Neural progenitor cell (in vitro differentiated cells): Measurements from ENCODE around the gene LRRC10. TPM values are rescaled to one million over a fixed set of nuclear protein-coding genes. Genes with fewer than 3 reads are reported as not detected.

Experiments
- DNase-seq: peaks from one replicate; pipeline ENCODE4 v3.0.0-alpha.2; 2016; ENCODE audit warnings: low spot score
- H2AFZ ChIP-seq: fragments of 200-600 bp; sonication (generic); replicated peaks from 2 replicates; pipeline ENCODE4 v1.6.1; 2016; ENCODE audit warnings: antibody characterized with exemption
- H3F3A ChIP-seq: fragments of 200-600 bp; sonication (generic); 2 replicates; pipeline ENCODE4 v1.6.1; 2016; ENCODE audit warnings: antibody characterized with exemption, low read depth
- H3K27ac ChIP-seq: fragments of 200-600 bp; sonication (generic); 2 replicates; pipeline ENCODE4 v1.5.1; 2016; ENCODE audit warnings: mild to moderate bottlenecking
- H3K27me3 ChIP-seq: fragments of 200-600 bp; sonication (generic); 2 replicates; pipeline ENCODE4 v1.6.1; 2016; ENCODE audit warnings: mild to moderate bottlenecking, moderate library complexity
- H3K36me3 ChIP-seq: fragments of 200-600 bp; sonication (generic); 2 replicates; pipeline ENCODE4 v1.5.1; 2016
- H3K4me1 ChIP-seq: fragments of 200-600 bp; sonication (generic); 2 replicates; pipeline ENCODE4 v1.6.1; 2016; ENCODE audit warnings: mixed run types
- H3K4me2 ChIP-seq: fragments of 200-600 bp; sonication (generic); 2 replicates; pipeline ENCODE4 v1.6.1; 2016
- H3K4me3 ChIP-seq: fragments of 200-600 bp; sonication (generic); 2 replicates; pipeline ENCODE4 v1.5.1; 2016
- H3K79me2 ChIP-seq: fragments of 200-600 bp; sonication (generic); 2 replicates; pipeline ENCODE4 v1.6.1; 2016; ENCODE audit warnings: low read depth
- H3K9ac ChIP-seq: fragments of 200-600 bp; sonication (generic); 2 replicates; pipeline ENCODE4 v1.6.1; 2016
- H3K9me3 ChIP-seq: fragments of 200-600 bp; sonication (generic); 2 replicates; pipeline ENCODE4 v1.5.1; 2016; ENCODE audit warnings: low read depth
- H4K20me1 ChIP-seq: fragments of 200-600 bp; sonication (generic); 2 replicates; pipeline ENCODE4 v1.6.1; 2016; ENCODE audit warnings: low read depth
- H3K27ac Mint-ChIP-seq: 3 replicates; pipeline ENCODE4 v1.8.0; 2021; ENCODE audit warnings: mixed read lengths
- H3K27me3 Mint-ChIP-seq: 2 replicates; pipeline ENCODE4 v1.8.0; 2022; ENCODE audit warnings: low read depth, mild to moderate bottlenecking, inconsistent platforms, moderate library complexity, mixed read lengths; ENCODE audit not compliant: insufficient read depth
- H3K36me3 Mint-ChIP-seq: 3 replicates; pipeline ENCODE4 v1.8.0; 2021; ENCODE audit warnings: mixed read lengths
- H3K4me1 Mint-ChIP-seq: 3 replicates; pipeline ENCODE4 v1.8.0; 2021; ENCODE audit warnings: mixed read lengths
- H3K4me3 Mint-ChIP-seq: 3 replicates; pipeline ENCODE4 v1.8.0; 2021; ENCODE audit warnings: mild to moderate bottlenecking, moderate library complexity, mixed read lengths
- H3K9me3 Mint-ChIP-seq: 3 replicates; pipeline ENCODE4 v1.8.0; 2020; ENCODE audit warnings: mixed read lengths
- CTCF ChIP-seq: fragments of 200-600 bp; sonication (generic); IDR thresholded peaks from 2 replicates; pipeline ENCODE4 v1.5.1; 2017; ENCODE audit warnings: antibody characterized with exemption, mild to moderate bottlenecking
- EZH2 ChIP-seq: fragments of 200-600 bp; sonication (generic); IDR thresholded peaks from 2 replicates; pipeline ENCODE4 v1.6.1; 2017; ENCODE audit warnings: antibody characterized with exemption, mild to moderate bottlenecking, moderate library complexity
- EZH2phosphoT487 ChIP-seq: fragments of 200-600 bp; sonication (generic); IDR thresholded peaks from 2 replicates; pipeline ENCODE4 v1.6.1; 2017; ENCODE audit warnings: antibody characterized with exemption
- total RNA-seq: library from RNA; depleted of rRNA; stranded (reverse); fragments of >200 nt; gene quantifications from 2 replicates; pipeline ENCODE4 v1.2.3, GENCODE V29; 2015; ENCODE audit warnings: low replicate concordance

LRRC10 gene
- total RNA-seq, 1 donor from 2014 or later = not detected

- H3K9me3 Mint-ChIP-seq = no peaks in the 10 kb centered on the region
Measured at GRCh38 chr12:69645031-69645430, 34.3 kb upstream of the LRRC10 start.

GRCh38 chr12:69644511-69644910 is 33.8 kb upstream of the LRRC10 start:
- H3F3A ChIP-seq = no peaks in the 10 kb centered on the region
- no peaks in the 10 kb centered on the region for H3K36me3 Mint-ChIP-seq
- no peaks in the 10 kb centered on the region for H3K27me3 ChIP-seq
- peaks cover 2% of the 10 kb centered on the region for H3K27me3 Mint-ChIP-seq
- H3K27ac Mint-ChIP-seq = no peak overlapping the region
- no peaks in the 10 kb centered on the region for H3K79me2 ChIP-seq
- H3K9me3 ChIP-seq = no peaks in the 10 kb centered on the region
- H3K27ac ChIP-seq = no peak overlapping the region
- no peak overlapping the region for H3K9ac ChIP-seq
- H3K4me1 Mint-ChIP-seq = no peaks in the 10 kb centered on the region
- no peak overlapping the region for H3K4me3 ChIP-seq
- no peaks in the 10 kb centered on the region for H3K9me3 Mint-ChIP-seq
- no peaks in the 10 kb centered on the region for H3K4me1 ChIP-seq
- no peak overlapping the region for H3K4me2 ChIP-seq
- H3K36me3 ChIP-seq = no peaks in the 10 kb centered on the region
- no peak overlapping the region for H2AFZ ChIP-seq
- no peak overlapping the region for H3K4me3 Mint-ChIP-seq
- no peak for TF ChIP-seq EZH2phosphoT487
- no peak for TF ChIP-seq EZH2
- no peak for TF ChIP-seq CTCF
- H4K20me1 ChIP-seq = no peaks in the 10 kb centered on the region
- no peak for DNase-seq

More at GRCh38 chr12:69645031-69645430, 34.3 kb upstream of the LRRC10 start:
- Histone ChIP-seq H3K9ac (no peak overlapping the region), H3K4me3 (no peak overlapping the region), H3K4me1 (no peaks in the 10 kb centered on the region), H2AFZ (no peak overlapping the region), H4K20me1 (no peaks in the 10 kb centered on the region), H3K4me2 (no peak overlapping the region), H3K36me3 (no peaks in the 10 kb centered on the region), H3K9me3 (no peaks in the 10 kb centered on the region), H3K27ac (no peak overlapping the region), H3F3A (no peaks in the 10 kb centered on the region), H3K27me3 (no peaks in the 10 kb centered on the region), H3K79me2 (no peaks in the 10 kb centered on the region)
- peaks cover 2% of the 10 kb centered on the region for H3K27me3 Mint-ChIP-seq
- no peak overlapping the region for H3K27ac Mint-ChIP-seq
- H3K4me3 Mint-ChIP-seq = no peak overlapping the region
- no peaks in the 10 kb centered on the region for H3K4me1 Mint-ChIP-seq
- H3K36me3 Mint-ChIP-seq = no peaks in the 10 kb centered on the region
- TF ChIP-seq EZH2 (no peak), EZH2phosphoT487 (no peak), CTCF (no peak)
- DNase-seq = no peak

GRCh38 chr12:69642531-69642930 is 31.8 kb upstream of the LRRC10 start:
- no peaks in the 10 kb centered on the region for H3K27me3 ChIP-seq
- no peaks in the 10 kb centered on the region for H3K9me3 Mint-ChIP-seq
- TF ChIP-seq EZH2 = no peak
- no peak for TF ChIP-seq EZH2phosphoT487
- no peak for TF ChIP-seq CTCF
- H3K36me3 ChIP-seq = no peaks in the 10 kb centered on the region
- no peak overlapping the region for H3K4me3 Mint-ChIP-seq
- H3K4me1 Mint-ChIP-seq = no peaks in the 10 kb centered on the region
- H4K20me1 ChIP-seq = no peaks in the 10 kb centered on the region
- no peak overlapping the region for H2AFZ ChIP-seq
- H3K36me3 Mint-ChIP-seq = no peaks in the 10 kb centered on the region
- H3K27me3 Mint-ChIP-seq = peaks cover 2% of the 10 kb centered on the region
- H3K9ac ChIP-seq = no peak overlapping the region
- no peak overlapping the region for H3K4me2 ChIP-seq
- H3K4me1 ChIP-seq = no peaks in the 10 kb centered on the region
- no peaks in the 10 kb centered on the region for H3K9me3 ChIP-seq
- H3K4me3 ChIP-seq = no peak overlapping the region
- no peak overlapping the region for H3K27ac ChIP-seq
- H3K79me2 ChIP-seq = no peaks in the 10 kb centered on the region
- H3K27ac Mint-ChIP-seq = no peak overlapping the region
- no peaks in the 10 kb centered on the region for H3F3A ChIP-seq
- DNase-seq = no peak
